GM19397 (cell line): Measurements from ENCODE around the gene DNAJB5.
"Not testable (repeated sequence)": the region's sequence is repeated elsewhere in the genome, so short reads cannot be mapped to it uniquely, and the experiment has no call there.

ENCODE experiments used
- ATAC-seq: cut with Tn5 transposase; IDR thresholded peaks from one replicate; pipeline ENCODE4 v1.9.1; 2021; ENCODE audit warnings: mild to moderate bottlenecking, moderate library complexity; ENCODE audit not compliant: unreplicated experiment

Gene DNAJB5

DNA sequence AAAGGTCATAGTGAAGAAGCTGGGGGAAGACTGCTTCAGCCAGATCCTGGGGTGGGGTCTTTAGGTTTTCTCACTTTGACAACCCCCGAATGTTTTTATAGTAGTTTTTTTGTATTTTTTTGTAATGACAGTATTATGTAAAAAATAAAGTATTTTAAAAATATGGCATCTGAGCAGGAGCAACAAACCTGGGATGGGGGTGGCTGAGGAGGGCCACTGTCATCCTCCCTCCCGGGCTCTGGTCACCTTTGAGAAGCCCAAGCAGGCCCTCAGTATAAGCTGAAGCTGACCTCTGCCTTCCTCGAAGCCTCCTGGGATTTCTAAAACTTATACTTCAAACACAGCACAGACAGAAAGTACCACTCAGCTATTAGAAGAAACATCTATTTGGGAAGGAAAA, 8.7 kb downstream of the DNAJB5 start:
- ATAC-seq: no peak

- no peak for ATAC-seq
These were observed 10.0 kb downstream of the DNAJB5 start for GRCh38 chr9:34999576-34999975.

DNA sequence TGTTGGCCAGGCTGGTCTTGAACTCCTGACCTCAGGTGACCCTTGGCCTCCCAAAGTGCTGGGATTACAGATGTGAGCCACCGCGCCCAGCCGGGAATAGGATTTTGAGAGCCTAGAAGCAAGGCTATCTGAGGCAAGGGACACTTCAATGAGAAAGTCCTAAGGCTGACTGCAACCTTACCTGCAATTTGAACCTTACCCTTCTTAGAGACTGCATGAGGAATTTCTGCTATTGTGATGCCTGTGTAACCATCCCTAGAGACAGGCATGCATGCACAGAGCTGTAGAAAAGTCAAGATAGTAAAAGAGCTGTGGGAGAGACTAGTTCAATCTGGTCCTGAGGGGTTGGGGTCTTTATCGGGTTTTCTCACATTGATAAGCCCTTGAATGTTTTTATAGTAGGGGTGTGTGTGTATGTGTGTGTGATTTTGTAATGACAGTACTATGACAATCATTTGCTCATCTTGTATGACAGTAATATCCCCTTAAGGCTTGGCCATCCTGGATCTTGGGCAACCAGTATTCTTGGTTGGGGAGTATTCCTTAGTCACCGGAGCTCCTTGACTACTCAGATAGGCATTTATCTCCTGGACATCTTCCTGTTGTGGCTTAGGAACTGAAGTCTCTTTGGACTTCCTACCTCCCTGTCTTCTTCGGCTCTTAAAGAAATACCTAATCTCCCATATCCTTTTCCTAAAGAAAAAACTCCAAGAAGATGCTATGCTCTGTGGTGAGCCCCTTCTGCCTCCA, 11.2 kb downstream of the DNAJB5 start:
- ATAC-seq: no peak

DNA sequence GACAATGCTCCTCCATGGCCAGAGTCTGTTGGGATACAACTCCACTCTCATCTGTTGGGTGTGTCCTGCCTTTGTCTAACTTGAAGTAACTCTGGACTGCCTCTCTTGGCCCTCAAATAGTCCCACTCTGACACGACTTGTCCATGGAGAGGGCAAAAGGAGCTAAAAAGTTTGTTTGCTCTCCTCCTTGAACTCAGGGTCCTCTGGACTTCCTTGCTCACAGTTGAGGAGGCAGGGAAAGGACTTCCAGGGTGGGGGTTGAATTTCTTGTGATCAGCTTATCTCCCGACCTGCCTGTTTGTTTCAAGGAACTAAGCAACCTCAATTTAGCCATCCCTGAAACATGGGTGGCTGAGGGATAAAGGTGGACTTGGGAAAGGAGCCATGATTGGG, 11.7 kb downstream of the DNAJB5 start:
- no peak for ATAC-seq

DNA sequence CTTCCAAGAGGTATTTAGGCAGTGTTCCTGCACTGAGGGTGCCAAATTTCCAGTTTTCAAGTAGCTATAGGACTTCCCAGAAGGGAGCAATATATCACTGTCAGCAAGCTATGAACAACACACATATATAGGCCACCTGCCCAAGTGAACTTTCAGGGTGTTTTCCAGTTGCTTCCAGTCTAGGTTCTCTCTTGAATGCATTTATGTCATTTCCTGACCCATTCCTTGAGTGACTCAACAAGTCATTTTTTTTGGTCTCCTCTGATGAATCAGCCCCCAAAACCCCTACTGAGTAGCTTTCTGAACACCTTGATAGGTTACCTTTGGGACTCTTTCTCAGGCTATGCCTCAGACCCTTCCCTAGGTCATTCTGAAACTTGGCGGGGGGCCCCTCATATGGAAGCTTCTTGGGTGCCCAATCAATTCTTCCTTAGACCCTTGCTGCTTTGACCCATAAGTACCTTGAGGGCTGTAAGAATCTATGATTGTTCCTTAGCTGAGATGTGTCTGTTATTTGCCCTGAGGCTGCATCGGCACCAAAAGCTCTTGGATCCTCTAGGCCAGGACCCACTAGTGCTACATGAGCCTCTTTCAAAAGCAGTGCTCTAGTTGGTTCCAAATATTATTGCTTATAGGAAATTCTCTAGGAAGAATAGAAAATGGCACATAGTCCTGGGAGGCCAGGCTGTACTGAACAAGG, 12.4 kb downstream of the DNAJB5 start:
- ATAC-seq: no peak

- no peak for ATAC-seq
These were observed 13.1 kb downstream of the DNAJB5 start for GRCh38 chr9:35002623-35003022.

DNA sequence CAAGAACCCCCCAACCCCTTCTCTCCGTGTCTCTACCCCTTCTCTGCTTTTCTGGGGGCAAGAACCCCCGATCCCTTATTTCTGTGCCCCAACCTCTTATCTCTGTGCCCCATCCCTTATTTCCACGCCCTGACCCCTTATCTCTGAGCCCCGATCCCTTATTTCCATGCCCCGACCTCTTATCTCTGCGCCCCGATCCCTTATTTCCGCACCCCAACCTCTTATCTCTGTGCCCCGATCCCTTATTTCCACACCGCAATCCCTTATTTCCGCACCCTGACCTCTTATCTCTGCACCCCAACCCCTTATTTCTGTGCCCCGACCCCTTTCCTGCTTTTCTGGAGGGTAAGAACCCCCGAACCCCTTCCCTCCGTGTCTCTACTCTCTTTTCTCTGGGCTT, 14.8 kb downstream of the DNAJB5 start:
- not testable (repeated sequence) for ATAC-seq

GRCh38 chr9:35010351-35010958, 20.9 kb downstream of the DNAJB5 start:
- ATAC-seq: no peak

- ATAC-seq: no peak
These were observed 25.0 kb downstream of the DNAJB5 start for GRCh38 chr9:35014517-35014916.

DNA sequence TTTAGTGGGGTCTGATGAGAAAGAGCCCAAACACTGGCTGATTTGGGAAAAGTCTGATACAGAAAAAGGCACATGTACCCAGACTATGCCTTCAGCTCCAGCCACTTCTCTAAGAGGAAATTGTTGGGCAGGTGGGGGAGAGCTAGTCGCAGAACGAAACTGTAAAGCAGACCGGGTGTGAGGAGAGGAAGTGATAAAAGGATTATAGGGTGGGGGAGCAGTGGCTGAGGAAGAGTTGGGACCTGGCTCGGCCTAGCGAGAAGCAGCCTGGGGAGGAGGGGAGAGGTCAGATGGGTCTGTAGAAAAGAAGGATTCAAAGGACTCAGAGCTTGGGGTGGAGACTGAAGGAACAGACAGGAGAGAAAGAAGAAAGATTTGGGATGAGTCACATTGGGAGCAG, 33.9 kb downstream of the DNAJB5 start:
- not testable (repeated sequence) for ATAC-seq

DNA sequence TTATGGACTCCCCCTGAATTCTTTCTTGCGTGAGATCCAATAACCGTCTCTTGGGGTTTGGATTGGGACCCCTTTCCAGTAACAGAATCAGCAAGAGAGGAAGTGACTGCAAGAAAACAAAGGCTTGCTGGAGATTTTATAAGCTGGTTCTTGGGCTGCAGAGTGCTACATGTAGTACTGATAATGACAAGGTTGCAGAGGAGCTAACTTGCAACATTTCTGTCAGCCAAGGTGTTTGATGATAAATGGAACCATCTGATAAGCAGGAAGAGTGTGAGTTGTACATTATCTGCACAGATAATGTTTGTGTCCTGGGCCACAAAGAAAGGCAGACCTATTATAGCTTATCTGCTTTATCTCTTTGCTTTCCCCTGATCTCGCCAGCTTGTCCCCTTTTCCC, 37.1 kb downstream of the DNAJB5 start:
- no peak for ATAC-seq

- no peak for ATAC-seq
These were observed 37.8 kb downstream of the DNAJB5 start for GRCh38 chr9:35027374-35027773.

GRCh38 chr9:35027860-35028259, 38.3 kb downstream of the DNAJB5 start:
- ATAC-seq: no peak

GRCh38 chr9:35028341-35028740, 38.8 kb downstream of the DNAJB5 start:
- no peak for ATAC-seq

DNA sequence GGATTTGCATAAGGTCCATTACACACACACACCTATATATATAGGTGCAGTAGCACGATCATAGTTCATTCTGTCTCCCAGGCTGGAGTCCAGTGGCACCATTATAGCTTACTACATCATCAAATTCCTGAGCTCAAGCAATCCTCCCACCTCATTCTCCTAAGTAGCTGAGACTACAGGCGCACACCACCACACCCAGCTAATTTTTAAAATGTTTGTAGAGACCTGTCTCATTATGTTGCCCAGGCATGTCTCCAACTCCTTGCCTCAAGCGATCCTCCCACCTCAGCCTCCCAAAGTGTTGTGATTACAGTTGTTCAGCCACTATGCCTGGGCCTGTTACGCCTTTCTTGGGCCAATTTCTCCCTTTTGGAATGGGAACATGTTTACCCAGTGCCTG, 39.7 kb downstream of the DNAJB5 start:
- no peak for ATAC-seq

DNA sequence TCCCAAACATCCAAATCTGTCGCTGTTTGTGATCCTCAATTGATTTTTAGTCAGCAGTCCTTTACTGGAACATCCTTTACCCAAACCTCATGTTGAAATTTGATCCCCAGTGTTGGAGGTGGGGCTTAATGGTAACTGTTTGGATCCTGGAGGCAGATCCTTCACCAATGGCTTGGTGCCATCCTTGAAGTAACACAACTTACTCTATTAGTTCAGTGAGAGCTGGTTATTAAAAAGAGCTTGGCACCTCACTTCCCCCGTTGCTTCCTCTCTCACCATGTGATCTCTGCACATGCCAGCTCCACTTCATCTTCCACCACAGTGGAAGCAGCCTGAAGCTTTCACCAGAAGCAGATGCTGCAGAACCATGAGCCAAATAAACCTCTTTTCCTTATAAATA, 40.3 kb downstream of the DNAJB5 start:
- ATAC-seq: no peak

GRCh38 chr9:35033101-35033500, 43.6 kb downstream of the DNAJB5 start:
- no peak for ATAC-seq

- ATAC-seq: no peak
These were observed 46.5 kb downstream of the DNAJB5 start for GRCh38 chr9:35035851-35036701.

DNA sequence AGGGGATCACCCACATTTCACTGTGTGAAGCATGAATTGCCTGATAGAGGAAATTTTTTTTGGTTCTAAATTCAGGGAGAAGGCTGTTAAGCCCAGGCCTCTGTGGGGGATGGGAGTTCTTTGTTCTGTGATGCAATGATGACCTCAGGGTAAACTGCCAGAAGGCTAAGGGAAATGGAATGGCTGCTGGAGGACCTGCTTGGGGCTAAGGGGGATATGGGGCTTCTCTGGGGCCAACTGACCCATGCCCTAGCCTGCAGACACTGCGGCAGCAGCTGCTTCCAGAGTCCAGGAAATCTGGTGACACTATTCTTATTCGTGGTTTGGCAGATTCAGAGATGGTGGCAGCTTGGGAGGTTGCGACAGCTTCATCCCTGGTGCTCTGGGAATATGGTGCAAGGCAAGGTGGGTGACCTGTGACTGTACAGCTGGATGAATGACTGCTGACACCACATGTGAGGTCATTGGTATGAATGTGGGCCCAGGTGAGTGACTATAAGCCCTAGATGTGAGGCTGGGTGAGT, 52.6 kb downstream of the DNAJB5 start:
- ATAC-seq: no peak

DNA sequence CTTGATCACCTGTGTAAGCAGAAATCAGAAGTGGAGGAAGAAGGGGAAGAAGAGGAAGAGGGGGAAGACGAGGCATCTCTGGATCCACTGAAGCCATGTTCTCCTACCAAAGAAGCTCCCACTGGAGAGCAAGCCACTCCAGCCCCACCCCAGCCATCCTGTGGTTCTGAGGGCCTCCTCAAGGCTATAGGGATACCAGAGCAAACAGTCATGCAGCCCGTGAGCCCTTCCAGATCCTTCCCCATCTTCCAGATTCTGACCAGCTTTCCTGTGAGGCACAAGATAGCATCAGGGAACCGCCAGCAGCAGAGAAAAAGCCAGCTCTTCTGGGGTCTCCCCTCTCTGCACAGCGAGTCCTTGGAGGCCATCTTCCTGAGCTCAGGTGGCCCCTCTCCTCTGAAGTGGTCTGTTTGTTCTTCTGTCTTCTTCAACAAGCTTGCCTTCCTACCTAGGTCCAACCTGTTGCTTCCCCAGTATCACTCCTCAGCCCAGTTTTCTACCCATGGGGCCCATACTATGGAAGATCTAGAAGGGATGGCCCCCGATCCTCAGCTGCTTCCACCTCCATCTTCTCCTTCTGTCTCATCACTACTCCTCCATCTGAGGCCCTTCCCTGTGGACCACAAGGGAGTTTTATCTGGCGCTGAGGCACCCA, 53.5 kb downstream of the DNAJB5 start:
- no peak for ATAC-seq
